ENCODE measurements around the gene PTGER4.

DNA sequence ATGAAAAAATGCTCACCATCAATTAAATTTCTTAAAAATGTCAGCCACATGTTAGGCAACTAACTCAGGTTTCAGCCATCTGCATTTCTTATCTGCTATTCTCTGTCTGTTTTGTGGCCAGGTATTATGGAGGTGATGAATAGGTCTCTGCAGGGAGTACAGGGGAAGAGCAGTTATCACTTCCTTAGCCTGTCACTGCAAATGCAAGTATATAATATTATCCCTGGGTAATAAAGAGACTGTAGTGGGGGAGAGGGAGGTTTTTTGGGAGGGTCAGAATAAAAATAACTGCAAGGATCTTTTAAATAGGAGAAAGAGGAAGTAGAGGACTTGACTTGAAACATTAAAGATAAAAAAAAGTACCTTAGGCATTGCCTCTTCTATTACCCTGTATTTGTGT, 49.6 kb upstream of the PTGER4 start:
- no peak for TF ChIP-seq CTCF (conservative IDR thresholded peaks at IDR 0.05)
- TF ChIP-seq EZH2 (IDR thresholded peaks at IDR 0.05; ENCODE audit: low read depth) = no peak

Measured in PC-9 (cell line).